ENCODE data around the gene SEC24C. TPM values are rescaled to one million over a fixed set of nuclear protein-coding genes. Genes with fewer than 3 reads are reported as not detected.

The SEC24C gene
- total RNA-seq, 2 experiments from 2014 or later = 96.3 to 96.7 TPM

GRCh38 chr10:73808021-73808815 is 64.0 kb downstream of the SEC24C start:
- Mint-ChIP-seq H3K4me1 (peaks cover 40% of the 10 kb centered on the region), H3K36me3 (peaks cover 37% of the 10 kb centered on the region), H3K9me3 (no peaks in the 10 kb centered on the region), H3K27me3 (no peaks in the 10 kb centered on the region), H3K4me3 (no peak overlapping the region), H3K27ac (no peak overlapping the region)
- ATAC-seq (ENCODE audit: low read depth) (no peak), DNase-seq (no peak)
- POLR2A ChIA-PET = interaction anchor here (0.6 to 3.4 kb wide), 4 partner anchors 9 to 40 kb away, joined by 3 to 32 read pairs (median 6); partner anchors contain the start of gene CHCHD1

- Mint-ChIP-seq H3K4me1 (peaks cover 35% of the 10 kb centered on the region), H3K36me3 (peaks cover 29% of the 10 kb centered on the region), H3K27ac (peak overlapping the region; percentile 81), H3K4me3 (peak overlapping the region; percentile 96), H3K27me3 (no peaks in the 10 kb centered on the region), H3K9me3 (no peaks in the 10 kb centered on the region)
- no peak for ATAC-seq (ENCODE audit: low read depth)
- no peak for DNase-seq
- POLR2A ChIA-PET = interaction anchor here (0.6 to 3.4 kb wide), 7 partner anchors 10 to 66 kb away, joined by 3 to 32 read pairs (median 7); partner anchors contain the start of genes CHCHD1, SEC24C and ZSWIM8
These were observed 65.1 kb downstream of the SEC24C start for GRCh38 chr10:73809061-73809818.

GRCh38 chr10:73810358-73810734 is 66.2 kb downstream of the SEC24C start:
- peaks cover 35% of the 10 kb centered on the region for H3K4me1 Mint-ChIP-seq
- ATAC-seq (ENCODE audit: low read depth) = no peak
- POLR2A ChIA-PET = interaction anchor here (0.6 to 3.4 kb wide), 14 partner anchors 15 to 333 kb away, joined by 3 to 32 read pairs (median 5); partner anchors contain the start of genes CHCHD1, SEC24C and ZSWIM8
- no peaks in the 10 kb centered on the region for H3K27me3 Mint-ChIP-seq
- peak overlapping the region; percentile 96 for H3K4me3 Mint-ChIP-seq
- peaks cover 28% of the 10 kb centered on the region for H3K36me3 Mint-ChIP-seq
- DNase-seq = no peak
- H3K27ac Mint-ChIP-seq = peak overlapping the region; percentile 95
- no peaks in the 10 kb centered on the region for H3K9me3 Mint-ChIP-seq

GRCh38 chr10:73810735-73811465 is 66.7 kb downstream of the SEC24C start:
- H3K27me3 Mint-ChIP-seq = no peaks in the 10 kb centered on the region
- peak overlapping the region; percentile 96 for H3K4me3 Mint-ChIP-seq
- H3K36me3 Mint-ChIP-seq = peaks cover 22% of the 10 kb centered on the region
- no peaks in the 10 kb centered on the region for H3K9me3 Mint-ChIP-seq
- peak overlapping the region; percentile 95 for H3K27ac Mint-ChIP-seq
- POLR2A ChIA-PET = interaction anchor here (0.6 to 3.4 kb wide), 12 partner anchors 16 to 247 kb away, joined by 3 to 32 read pairs (median 5); partner anchors contain the start of genes CHCHD1, SEC24C and ZSWIM8
- ATAC-seq (ENCODE audit: low read depth) = peak; percentile 28
- H3K4me1 Mint-ChIP-seq = peaks cover 32% of the 10 kb centered on the region
- peak; percentile 82 for DNase-seq

GRCh38 chr10:73812657-73813056 is 68.5 kb downstream of the SEC24C start:
- no peaks in the 10 kb centered on the region for H3K9me3 Mint-ChIP-seq
- POLR2A ChIA-PET = interaction anchor here (1.2 to 1.4 kb wide), 2 partner anchors 31 to 40 kb away, joined by 4 to 5 read pairs; partner anchors contain the start of gene CHCHD1

GRCh38 chr10:73813333-73813732 is 69.2 kb downstream of the SEC24C start:
- no peak overlapping the region for H3K4me3 Mint-ChIP-seq
- POLR2A ChIA-PET = interaction anchor here (1.4 kb wide), 1 partner anchor 40 kb away, joined by 4 read pairs; no protein-coding TSS in a partner anchor

More at GRCh38 chr10:73812657-73813056, 68.5 kb downstream of the SEC24C start:
- Mint-ChIP-seq H3K4me3 (peak overlapping the region; percentile 54), H3K36me3 (peaks cover 11% of the 10 kb centered on the region), H3K27me3 (no peaks in the 10 kb centered on the region), H3K27ac (peak overlapping the region; percentile 38), H3K4me1 (peaks cover 22% of the 10 kb centered on the region)
- DNase-seq (no peak), ATAC-seq (ENCODE audit: low read depth) (no peak)

GRCh38 chr10:73814276-73814895 is 70.2 kb downstream of the SEC24C start:
- no peak overlapping the region for H3K4me3 Mint-ChIP-seq
- H3K9me3 Mint-ChIP-seq = no peaks in the 10 kb centered on the region
- no peak for DNase-seq
- H3K4me1 Mint-ChIP-seq = peaks cover 17% of the 10 kb centered on the region
- peaks cover 3% of the 10 kb centered on the region for H3K36me3 Mint-ChIP-seq
- no peaks in the 10 kb centered on the region for H3K27me3 Mint-ChIP-seq
- no peak overlapping the region for H3K27ac Mint-ChIP-seq
- POLR2A ChIA-PET = no interaction called here
- ATAC-seq (ENCODE audit: low read depth) = no peak

More at GRCh38 chr10:73813333-73813732, 69.2 kb downstream of the SEC24C start:
- H3K36me3 Mint-ChIP-seq = peaks cover 7% of the 10 kb centered on the region
- H3K4me1 Mint-ChIP-seq = peaks cover 22% of the 10 kb centered on the region
- ATAC-seq (ENCODE audit: low read depth) = no peak
- DNase-seq = no peak
- H3K27me3 Mint-ChIP-seq = no peaks in the 10 kb centered on the region
- no peaks in the 10 kb centered on the region for H3K9me3 Mint-ChIP-seq
- peak overlapping the region; percentile 24 for H3K27ac Mint-ChIP-seq

- DNase-seq (no peak), ATAC-seq (ENCODE audit: low read depth) (no peak)
- Mint-ChIP-seq H3K36me3 (peaks cover 3% of the 10 kb centered on the region), H3K9me3 (no peaks in the 10 kb centered on the region), H3K27ac (peak overlapping the region; percentile 38), H3K4me3 (no peak overlapping the region), H3K27me3 (no peaks in the 10 kb centered on the region), H3K4me1 (peaks cover 9% of the 10 kb centered on the region)
- POLR2A ChIA-PET = no interaction called here
These were observed 70.9 kb downstream of the SEC24C start for GRCh38 chr10:73814896-73815718.

- no peak overlapping the region for H3K4me3 Mint-ChIP-seq
- no peak overlapping the region for H3K27ac Mint-ChIP-seq
- H3K4me1 Mint-ChIP-seq = peaks cover 6% of the 10 kb centered on the region
- no peaks in the 10 kb centered on the region for H3K27me3 Mint-ChIP-seq
- DNase-seq (no peak), ATAC-seq (ENCODE audit: low read depth) (no peak)
- POLR2A ChIA-PET = no interaction called here
- peaks cover 3% of the 10 kb centered on the region for H3K36me3 Mint-ChIP-seq
- H3K9me3 Mint-ChIP-seq = no peaks in the 10 kb centered on the region
These were observed 71.5 kb downstream of the SEC24C start for GRCh38 chr10:73815719-73816030.

- DNase-seq (no peak), ATAC-seq (ENCODE audit: low read depth) (no peak)
- POLR2A ChIA-PET = no interaction called here
- H3K9me3 Mint-ChIP-seq = no peaks in the 10 kb centered on the region
- peaks cover 6% of the 10 kb centered on the region for H3K4me1 Mint-ChIP-seq
- H3K36me3 Mint-ChIP-seq = peaks cover 3% of the 10 kb centered on the region
- H3K27me3 Mint-ChIP-seq = no peaks in the 10 kb centered on the region
- no peak overlapping the region for H3K4me3 Mint-ChIP-seq
- H3K27ac Mint-ChIP-seq = no peak overlapping the region
These were observed 73.0 kb downstream of the SEC24C start for GRCh38 chr10:73816917-73817729.

GRCh38 chr10:73817826-73818225 is 73.7 kb downstream of the SEC24C start:
- Mint-ChIP-seq H3K36me3 (peaks cover 3% of the 10 kb centered on the region), H3K27ac (no peak overlapping the region), H3K9me3 (no peaks in the 10 kb centered on the region), H3K4me3 (no peak overlapping the region), H3K27me3 (no peaks in the 10 kb centered on the region), H3K4me1 (peaks cover 4% of the 10 kb centered on the region)
- DNase-seq (no peak), ATAC-seq (ENCODE audit: low read depth) (no peak)
- POLR2A ChIA-PET = no interaction called here
